ENCODE results near the gene CDH13.

Gene CDH13

GRCh38 chr16:82793528-82794245, 166.9 kb downstream of the CDH13 start:
- no peak for DNase-seq

GRCh38 chr16:82796047-82796446, 169.3 kb downstream of the CDH13 start:
- DNase-seq, result no peak

GRCh38 chr16:82801361-82801760, 174.6 kb downstream of the CDH13 start:
- DNase-seq, result no peak

- DNase-seq, result no peak
Measured at GRCh38 chr16:82805866-82806265, 179.1 kb downstream of the CDH13 start.

- DNase-seq, result no peak
Measured at GRCh38 chr16:82807311-82807710, 180.5 kb downstream of the CDH13 start.

- DNase-seq, result no peak
Measured at GRCh38 chr16:82808036-82808435, 181.3 kb downstream of the CDH13 start.

- no peak for DNase-seq
Measured at GRCh38 chr16:82810077-82810476, 183.3 kb downstream of the CDH13 start.

GRCh38 chr16:82814059-82814458, 187.3 kb downstream of the CDH13 start:
- no peak for DNase-seq

GRCh38 chr16:82819286-82819685, 192.5 kb downstream of the CDH13 start:
- DNase-seq, result no peak

- no peak for DNase-seq
Measured at GRCh38 chr16:82820855-82821254, 194.1 kb downstream of the CDH13 start.

- no peak for DNase-seq
Measured at GRCh38 chr16:82824408-82824807, 197.6 kb downstream of the CDH13 start.

- DNase-seq, result no peak
Measured at GRCh38 chr16:82829301-82829700, 202.5 kb downstream of the CDH13 start.

- no peak for DNase-seq
Measured at GRCh38 chr16:82830944-82831343, 204.2 kb downstream of the CDH13 start.

GRCh38 chr16:82832821-82833220, 206.1 kb downstream of the CDH13 start:
- DNase-seq, result no peak

- no peak for DNase-seq
Measured at GRCh38 chr16:82833378-82833993, 206.7 kb downstream of the CDH13 start.

- DNase-seq, result no peak
Measured at GRCh38 chr16:82834151-82834815, 207.5 kb downstream of the CDH13 start.

GRCh38 chr16:82835487-82836155, 208.9 kb downstream of the CDH13 start:
- no peak for DNase-seq

- DNase-seq, result no peak
Measured at GRCh38 chr16:82841108-82841507, 214.3 kb downstream of the CDH13 start.

- no peak for DNase-seq
Measured at GRCh38 chr16:82843606-82844271, 217.0 kb downstream of the CDH13 start.

GRCh38 chr16:82845116-82845515, 218.3 kb downstream of the CDH13 start:
- no peak for DNase-seq

- DNase-seq, result no peak
Measured at GRCh38 chr16:82846806-82847205, 220.0 kb downstream of the CDH13 start.

- peak; percentile 29 for DNase-seq
Measured at GRCh38 chr16:82848013-82848412, 221.2 kb downstream of the CDH13 start.

- DNase-seq, result no peak
Measured at GRCh38 chr16:82852388-82853008, 225.7 kb downstream of the CDH13 start.

Data from NCI-H1105 treated with DMSO at 0.1 percent for 48 hours (cell line).